K562 (cell line): ENCODE data around the gene C1orf198.

Experiments
- BRF1 ChIP-seq: IDR thresholded peaks from 3 replicates; pipeline ENCODE4 v1.6.1; 2011; ENCODE audit warnings: borderline replicate concordance, mild to moderate bottlenecking; ENCODE audit not compliant: insufficient read length; ENCODE audit errors: extremely low read depth
- JUN ChIP-seq, 2 experiments: sonication (generic) in 1 of 2; formaldehyde crosslinking in 1 of 2; IDR thresholded peaks; 2 replicates each; pipeline versions ENCODE4 v1.6.1 to v1.8.0; 2012 to 2022; ENCODE audit warnings: borderline replicate concordance in 2 of 2, mild to moderate bottlenecking in 2 of 2, improper control_type of control experiment in 1 of 2, low read depth in 1 of 2, low read length in 1 of 2, missing genetic modification reagents in 1 of 2
- KDM4B ChIP-seq, 2 experiments: fragments of 450-650 bp in 1 of 2; sonication (generic) in 1 of 2; IDR thresholded peaks; 2 replicates each; pipeline ENCODE4 v1.6.1; 2016 to 2017; ENCODE audit warnings: borderline replicate concordance in 2 of 2, antibody characterized with exemption in 1 of 2, low read depth in 1 of 2, mild to moderate bottlenecking in 1 of 2
- POLR2AphosphoS2 ChIP-seq: IDR thresholded peaks from 2 replicates; pipeline ENCODE4 v1.6.1; 2012; ENCODE audit warnings: low read length, improper control_type of control experiment
- THAP7 ChIP-seq: fragments of 250-450 bp; sonication (Bioruptor Pico); IDR thresholded peaks from 2 replicates; pipeline ENCODE4 v1.5.0; 2021
- TF ChIP-seq, protein P1 (sequence below): sonication (generic); formaldehyde crosslinking; IDR thresholded peaks from 2 replicates; pipeline ENCODE4 v1.9.0; 2022; ENCODE audit warnings: mild to moderate bottlenecking, missing genetic modification reagents

DNA sequence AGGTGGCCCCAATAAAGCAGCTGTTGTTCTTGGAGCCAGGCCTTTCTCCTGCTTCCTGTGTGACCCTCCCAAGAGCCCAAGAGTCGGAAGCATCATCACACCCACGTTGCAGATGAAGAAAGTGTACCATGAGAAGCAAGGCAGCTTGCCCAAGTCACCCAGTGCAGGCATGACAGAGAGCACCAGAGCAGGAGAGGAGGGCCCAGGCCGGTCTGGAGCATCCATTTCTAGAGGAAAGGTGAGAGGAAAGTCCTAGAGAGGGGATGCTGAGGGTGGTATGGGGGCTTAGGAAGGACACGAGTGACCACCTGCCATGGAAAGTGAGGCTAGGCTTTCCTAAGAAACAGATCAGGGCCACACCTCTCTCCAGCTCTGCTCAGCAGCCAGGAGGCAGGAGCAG, 47.0 kb downstream of the C1orf198 start:
- TF ChIP-seq JUN (IDR thresholded peaks at IDR 0.05; ENCODE audit: borderline replicate concordance, low read depth, low read length) (no peak), JUN (CRISPR knock-in tag; IDR thresholded peaks at IDR 0.05; ENCODE audit: borderline replicate concordance) (no peak), POLR2AphosphoS2 (no peak), KDM4B (IDR thresholded peaks at IDR 0.05; ENCODE audit: borderline replicate concordance in 2 of 2, low read depth in 1 of 2) (no peak), BRF1 (no peak), THAP7 (CRISPR knock-in tag) (no peak)
- TF ChIP-seq, protein P1, sequence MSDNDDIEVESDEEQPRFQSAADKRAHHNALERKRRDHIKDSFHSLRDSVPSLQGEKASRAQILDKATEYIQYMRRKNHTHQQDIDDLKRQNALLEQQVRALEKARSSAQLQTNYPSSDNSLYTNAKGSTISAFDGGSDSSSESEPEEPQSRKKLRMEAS (CRISPR knock-in tag) = no peak
